ENCODE measurements around the gene MRM1. TPM values are rescaled to one million over a fixed set of nuclear protein-coding genes. Genes with fewer than 3 reads are reported as not detected.
A peak's percentile ranks its signal among the peaks of the same experiment; 100 is the strongest.

MRM1 gene
- total and polyA plus RNA-seq, 2 donors (not counting 1 experiment from before 2014, with no cell fraction given), result 2.5 to 6.9 TPM

DNA sequence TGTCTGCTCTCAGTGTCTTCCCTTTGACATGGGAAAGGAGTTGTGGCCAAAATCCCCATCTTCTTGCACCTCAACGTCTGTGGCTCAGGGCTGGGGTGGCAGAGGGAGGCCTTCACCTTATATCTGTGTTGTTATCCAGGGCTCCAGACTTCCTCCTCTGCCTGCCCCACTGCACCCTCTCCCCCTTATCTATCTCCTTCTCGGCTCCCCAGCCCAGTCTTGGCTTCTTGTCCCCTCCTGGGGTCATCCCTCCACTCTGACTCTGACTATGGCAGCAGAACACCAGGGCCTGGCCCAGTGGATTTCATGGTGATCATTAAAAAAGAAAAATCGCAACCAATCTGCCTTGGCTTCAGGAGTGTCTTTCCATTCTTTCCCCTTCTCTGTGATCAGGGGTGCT is 918 bp upstream of the MRM1 start:
- no peak overlapping the region for H2AFZ ChIP-seq (ENCODE audit: low read length)
- peak overlapping the region; percentile 90 for H3K4me2 ChIP-seq (ENCODE audit: extremely low read depth, insufficient read depth, low read length)
- no peak for DNase-seq (ENCODE audit: low read depth in 2 of 2)
- no peaks in the 10 kb centered on the region for H3K9me3 ChIP-seq (ENCODE audit: control insufficient read depth, insufficient read depth, low read depth, low read length)
- H3K27me3 ChIP-seq (ENCODE audit: control insufficient read depth, insufficient read depth, low read length), result no peaks in the 10 kb centered on the region
- peaks cover 4% of the 10 kb centered on the region for H3K4me1 ChIP-seq (ENCODE audit: control insufficient read depth, extremely low read depth, insufficient read depth, low read length)
- peaks cover 10% of the 10 kb centered on the region for H3K79me2 ChIP-seq (ENCODE audit: control insufficient read depth, insufficient read depth, low read length)
- no peak overlapping the region for H3K9ac ChIP-seq (ENCODE audit: insufficient read depth, low read length)
- H3K27ac ChIP-seq (ENCODE audit: insufficient read depth, low read length), result peak overlapping the region; percentile 80
- H3K36me3 ChIP-seq (ENCODE audit: control insufficient read depth, insufficient read depth, low read length), result no peaks in the 10 kb centered on the region
- H3K4me3 ChIP-seq (replicated peaks in 1 of 4; ENCODE audit: control extremely low read depth in 1 of 4, insufficient read depth in 1 of 4, low read depth in 3 of 4, low read length in 4 of 4), result peak overlapping the region; percentile 57 to 91 (median 83)
- no peaks in the 10 kb centered on the region for H4K20me1 ChIP-seq (ENCODE audit: control insufficient read depth, extremely low read depth, insufficient read depth, low read length)
- TF ChIP-seq, protein P1, sequence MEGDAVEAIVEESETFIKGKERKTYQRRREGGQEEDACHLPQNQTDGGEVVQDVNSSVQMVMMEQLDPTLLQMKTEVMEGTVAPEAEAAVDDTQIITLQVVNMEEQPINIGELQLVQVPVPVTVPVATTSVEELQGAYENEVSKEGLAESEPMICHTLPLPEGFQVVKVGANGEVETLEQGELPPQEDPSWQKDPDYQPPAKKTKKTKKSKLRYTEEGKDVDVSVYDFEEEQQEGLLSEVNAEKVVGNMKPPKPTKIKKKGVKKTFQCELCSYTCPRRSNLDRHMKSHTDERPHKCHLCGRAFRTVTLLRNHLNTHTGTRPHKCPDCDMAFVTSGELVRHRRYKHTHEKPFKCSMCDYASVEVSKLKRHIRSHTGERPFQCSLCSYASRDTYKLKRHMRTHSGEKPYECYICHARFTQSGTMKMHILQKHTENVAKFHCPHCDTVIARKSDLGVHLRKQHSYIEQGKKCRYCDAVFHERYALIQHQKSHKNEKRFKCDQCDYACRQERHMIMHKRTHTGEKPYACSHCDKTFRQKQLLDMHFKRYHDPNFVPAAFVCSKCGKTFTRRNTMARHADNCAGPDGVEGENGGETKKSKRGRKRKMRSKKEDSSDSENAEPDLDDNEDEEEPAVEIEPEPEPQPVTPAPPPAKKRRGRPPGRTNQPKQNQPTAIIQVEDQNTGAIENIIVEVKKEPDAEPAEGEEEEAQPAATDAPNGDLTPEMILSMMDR (conservative IDR thresholded peaks at IDR 0.05 in 1 of 2, IDR thresholded peaks at IDR 0.05 in 1 of 2; ENCODE audit: low read depth in 1 of 2, low read length in 2 of 2), result no peak
- TF ChIP-seq EZH2 (IDR thresholded peaks at IDR 0.05; ENCODE audit: low read length, missing control alignments), result no peak

DNA sequence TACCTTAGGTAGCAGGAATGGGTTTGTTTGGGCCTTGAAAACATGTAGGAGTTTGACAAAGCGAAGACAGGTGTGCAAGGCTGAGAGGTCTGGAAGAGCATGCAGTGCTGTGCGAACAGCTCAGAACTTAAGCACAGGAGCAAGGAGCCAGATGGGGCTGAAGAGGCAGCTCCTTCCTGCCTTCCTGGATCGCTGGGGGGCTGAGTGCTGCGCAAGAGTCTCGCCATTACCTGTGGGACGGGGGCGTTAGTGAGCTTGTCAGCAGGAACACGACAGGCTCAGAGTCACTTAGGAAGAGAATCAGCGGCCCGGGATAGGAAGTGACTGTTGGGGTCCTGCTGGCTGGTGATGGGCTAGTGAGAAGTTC is 464 bp upstream of the MRM1 start:
- Histone ChIP-seq H3K4me2 (ENCODE audit: extremely low read depth, insufficient read depth, low read length) (peak overlapping the region; percentile 90), H3K27me3 (ENCODE audit: control insufficient read depth, insufficient read depth, low read length) (no peaks in the 10 kb centered on the region), H3K9ac (ENCODE audit: insufficient read depth, low read length) (peak overlapping the region; percentile 74), H4K20me1 (ENCODE audit: control insufficient read depth, extremely low read depth, insufficient read depth, low read length) (no peaks in the 10 kb centered on the region), H3K79me2 (ENCODE audit: control insufficient read depth, insufficient read depth, low read length) (peaks cover 10% of the 10 kb centered on the region), H2AFZ (ENCODE audit: low read length) (peak overlapping the region; percentile 77), H3K27ac (ENCODE audit: insufficient read depth, low read length) (peak overlapping the region; percentile 80), H3K4me3 (replicated peaks in 1 of 4; ENCODE audit: control extremely low read depth in 1 of 4, insufficient read depth in 1 of 4, low read depth in 3 of 4, low read length in 4 of 4) (peak overlapping the region; percentile 57 to 91 (median 83)), H3K9me3 (ENCODE audit: control insufficient read depth, insufficient read depth, low read depth, low read length) (no peaks in the 10 kb centered on the region), H3K4me1 (ENCODE audit: control insufficient read depth, extremely low read depth, insufficient read depth, low read length) (peaks cover 4% of the 10 kb centered on the region), H3K36me3 (ENCODE audit: control insufficient read depth, insufficient read depth, low read length) (no peaks in the 10 kb centered on the region)
- TF ChIP-seq, protein P1 (conservative IDR thresholded peaks at IDR 0.05 in 1 of 2, IDR thresholded peaks at IDR 0.05 in 1 of 2; ENCODE audit: low read depth in 1 of 2, low read length in 2 of 2), result no peak
- no peak for TF ChIP-seq EZH2 (IDR thresholded peaks at IDR 0.05; ENCODE audit: low read length, missing control alignments)
- no peak for DNase-seq (ENCODE audit: low read depth in 2 of 2)

DNA sequence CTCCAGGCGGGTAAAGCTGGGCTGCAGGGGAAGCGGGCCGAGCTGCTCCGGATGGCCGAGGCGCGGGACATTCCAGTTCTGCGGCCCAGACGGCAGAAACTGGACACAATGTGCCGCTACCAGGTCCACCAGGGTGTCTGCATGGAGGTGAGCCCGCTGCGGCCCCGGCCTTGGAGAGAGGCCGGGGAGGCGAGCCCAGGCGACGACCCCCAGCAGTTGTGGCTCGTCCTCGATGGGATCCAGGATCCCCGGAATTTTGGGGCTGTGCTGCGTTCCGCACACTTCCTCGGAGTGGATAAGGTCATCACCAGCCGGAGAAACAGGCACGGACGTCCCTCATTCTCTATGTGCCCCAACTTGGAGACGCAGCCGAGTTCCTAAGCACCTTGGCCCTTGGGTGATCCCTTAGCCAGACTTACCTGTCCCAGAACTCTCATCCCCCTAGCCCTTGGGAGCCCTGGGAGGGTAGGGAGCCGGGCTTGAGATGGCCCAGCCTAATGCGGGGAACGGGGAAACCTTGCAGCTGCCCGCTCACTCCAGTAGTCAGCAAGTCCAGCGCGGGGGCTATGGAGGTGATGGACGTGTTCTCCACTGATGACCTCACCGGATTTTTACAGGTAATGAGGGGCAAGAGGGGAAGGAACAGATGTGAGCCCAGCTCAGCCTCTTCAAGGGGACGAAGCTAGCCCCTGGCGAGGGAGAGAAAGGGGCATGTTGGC is 806 bp downstream of the MRM1 start:
- peak overlapping the region; percentile 80 for H3K27ac ChIP-seq (ENCODE audit: insufficient read depth, low read length)
- DNase-seq (ENCODE audit: low read depth in 2 of 2), result peak in 1 of 2 donors; percentile 17
- H2AFZ ChIP-seq (ENCODE audit: low read length), result peak overlapping the region; percentile 81

More for the DNA sequence above, 806 bp downstream of the MRM1 start:
- Histone ChIP-seq H3K27me3 (ENCODE audit: control insufficient read depth, insufficient read depth, low read length) (no peaks in the 10 kb centered on the region), H3K4me2 (ENCODE audit: extremely low read depth, insufficient read depth, low read length) (peak overlapping the region; percentile 100), H3K36me3 (ENCODE audit: control insufficient read depth, insufficient read depth, low read length) (no peaks in the 10 kb centered on the region), H3K4me3 (replicated peaks in 1 of 4; ENCODE audit: control extremely low read depth in 1 of 4, insufficient read depth in 1 of 4, low read depth in 3 of 4, low read length in 4 of 4) (peak overlapping the region; percentile 80 to 91 (median 88)), H3K4me1 (ENCODE audit: control insufficient read depth, extremely low read depth, insufficient read depth, low read length) (peaks cover 4% of the 10 kb centered on the region), H3K79me2 (ENCODE audit: control insufficient read depth, insufficient read depth, low read length) (peaks cover 10% of the 10 kb centered on the region), H4K20me1 (ENCODE audit: control insufficient read depth, extremely low read depth, insufficient read depth, low read length) (no peaks in the 10 kb centered on the region), H3K9me3 (ENCODE audit: control insufficient read depth, insufficient read depth, low read depth, low read length) (no peaks in the 10 kb centered on the region), H3K9ac (ENCODE audit: insufficient read depth, low read length) (peak overlapping the region; percentile 74)
- TF ChIP-seq, protein P1 (conservative IDR thresholded peaks at IDR 0.05 in 1 of 2, IDR thresholded peaks at IDR 0.05 in 1 of 2; ENCODE audit: low read depth in 1 of 2, low read length in 2 of 2), result no peak
- TF ChIP-seq EZH2 (IDR thresholded peaks at IDR 0.05; ENCODE audit: low read length, missing control alignments), result no peak

All from fibroblast of lung (primary cell).